Measurements from ENCODE around the gene TBATA. TPM values are rescaled to one million over a fixed set of nuclear protein-coding genes. Genes with fewer than 3 reads are reported as not detected.

The TBATA gene
- total RNA-seq, 1 donor from 2014 or later: not detected

GRCh38 chr10:70738761-70739121 is 46.4 kb downstream of the TBATA start:
- no peak for DNase-seq (ENCODE audit: low spot score)
- H3K36me3 Mint-ChIP-seq (ENCODE audit: low read depth): peaks cover 11% of the 10 kb centered on the region
- no peak for TF ChIP-seq CTCF (IDR thresholded peaks at IDR 0.05)
- peaks cover 11% of the 10 kb centered on the region for H3K4me1 Mint-ChIP-seq (ENCODE audit: low read depth)
- no peaks in the 10 kb centered on the region for H3K27me3 Mint-ChIP-seq (ENCODE audit: low read depth)
- H3K4me3 Mint-ChIP-seq (ENCODE audit: unreplicated experiment): no peak overlapping the region
- H3K9me3 Mint-ChIP-seq (ENCODE audit: low read depth): no peaks in the 10 kb centered on the region
- no peak overlapping the region for H3K27ac Mint-ChIP-seq (ENCODE audit: unreplicated experiment)

- Mint-ChIP-seq H3K4me3 (ENCODE audit: unreplicated experiment) (no peak overlapping the region), H3K27ac (ENCODE audit: unreplicated experiment) (no peak overlapping the region), H3K27me3 (ENCODE audit: low read depth) (no peaks in the 10 kb centered on the region), H3K9me3 (ENCODE audit: low read depth) (no peaks in the 10 kb centered on the region), H3K4me1 (ENCODE audit: low read depth) (peaks cover 11% of the 10 kb centered on the region), H3K36me3 (ENCODE audit: low read depth) (peaks cover 11% of the 10 kb centered on the region)
- TF ChIP-seq CTCF (IDR thresholded peaks at IDR 0.05): peak; percentile 14
- no peak for DNase-seq (ENCODE audit: low spot score)
These were observed 47.0 kb downstream of the TBATA start for GRCh38 chr10:70738006-70738760.

GRCh38 chr10:70737250-70737649 is 47.9 kb downstream of the TBATA start:
- no peak for TF ChIP-seq CTCF (IDR thresholded peaks at IDR 0.05)
- Mint-ChIP-seq H3K27me3 (ENCODE audit: low read depth) (no peaks in the 10 kb centered on the region), H3K9me3 (ENCODE audit: low read depth) (no peaks in the 10 kb centered on the region), H3K4me3 (ENCODE audit: unreplicated experiment) (no peak overlapping the region), H3K4me1 (ENCODE audit: low read depth) (peaks cover 4% of the 10 kb centered on the region), H3K27ac (ENCODE audit: unreplicated experiment) (no peak overlapping the region), H3K36me3 (ENCODE audit: low read depth) (peaks cover 14% of the 10 kb centered on the region)
- no peak for DNase-seq (ENCODE audit: low spot score)

GRCh38 chr10:70736525-70736924 is 48.7 kb downstream of the TBATA start:
- no peak overlapping the region for H3K27ac Mint-ChIP-seq (ENCODE audit: unreplicated experiment)
- DNase-seq (ENCODE audit: low spot score): no peak
- no peaks in the 10 kb centered on the region for H3K9me3 Mint-ChIP-seq (ENCODE audit: low read depth)
- no peaks in the 10 kb centered on the region for H3K27me3 Mint-ChIP-seq (ENCODE audit: low read depth)
- no peaks in the 10 kb centered on the region for H3K4me1 Mint-ChIP-seq (ENCODE audit: low read depth)
- no peak overlapping the region for H3K4me3 Mint-ChIP-seq (ENCODE audit: unreplicated experiment)
- H3K36me3 Mint-ChIP-seq (ENCODE audit: low read depth): peaks cover 17% of the 10 kb centered on the region
- TF ChIP-seq CTCF (IDR thresholded peaks at IDR 0.05): no peak

- no peak overlapping the region for H3K4me3 Mint-ChIP-seq (ENCODE audit: unreplicated experiment)
- no peaks in the 10 kb centered on the region for H3K9me3 Mint-ChIP-seq (ENCODE audit: low read depth)
- no peaks in the 10 kb centered on the region for H3K4me1 Mint-ChIP-seq (ENCODE audit: low read depth)
- peaks cover 17% of the 10 kb centered on the region for H3K36me3 Mint-ChIP-seq (ENCODE audit: low read depth)
- DNase-seq (ENCODE audit: low spot score): peak; percentile 72
- no peak overlapping the region for H3K27ac Mint-ChIP-seq (ENCODE audit: unreplicated experiment)
- TF ChIP-seq CTCF (IDR thresholded peaks at IDR 0.05): no peak
- H3K27me3 Mint-ChIP-seq (ENCODE audit: low read depth): no peaks in the 10 kb centered on the region
These were observed 50.0 kb downstream of the TBATA start for GRCh38 chr10:70735161-70735560.

Measured in chondrocyte (in vitro differentiated cells).